ENCODE results near the gene CDYL.

The CDYL gene

DNA sequence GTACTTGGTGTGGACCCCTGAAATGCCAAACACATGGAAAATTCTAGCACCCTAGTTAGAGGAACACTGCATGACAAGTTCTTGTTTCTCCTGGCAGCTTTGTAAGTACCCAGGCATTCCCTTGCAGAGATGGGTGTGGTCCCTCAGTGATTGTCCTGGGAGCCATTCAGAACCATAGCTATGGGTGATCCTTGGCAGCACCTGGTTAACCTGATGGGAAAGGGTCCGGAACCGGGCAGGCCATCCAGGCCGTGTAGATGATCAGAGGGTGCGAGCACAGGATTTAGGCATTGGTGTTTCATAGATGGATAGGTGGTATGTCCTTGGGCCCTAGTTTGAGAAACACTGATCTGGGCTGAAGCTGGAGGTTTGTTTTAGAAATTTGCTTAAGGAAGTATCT is 131.9 kb downstream of the CDYL start:
- DNase-seq (ENCODE audit: low spot score), result no peak

- no peak for DNase-seq (ENCODE audit: low spot score)
These were observed 133.0 kb downstream of the CDYL start for GRCh38 chr6:4909063-4909706.

- DNase-seq (ENCODE audit: low spot score), result no peak
These were observed 134.0 kb downstream of the CDYL start for GRCh38 chr6:4910037-4910760.

- no peak for DNase-seq (ENCODE audit: low spot score)
These were observed 136.4 kb downstream of the CDYL start for GRCh38 chr6:4912559-4912958.

- peak; percentile 47 for DNase-seq (ENCODE audit: low spot score)
These were observed 137.7 kb downstream of the CDYL start for GRCh38 chr6:4913705-4914419.

- DNase-seq (ENCODE audit: low spot score), result no peak
These were observed 138.4 kb downstream of the CDYL start for GRCh38 chr6:4914420-4915159.

- DNase-seq (ENCODE audit: low spot score), result no peak
These were observed 140.9 kb downstream of the CDYL start for GRCh38 chr6:4916954-4917561.

- DNase-seq (ENCODE audit: low spot score), result no peak
These were observed 144.8 kb downstream of the CDYL start for GRCh38 chr6:4920914-4921410.

DNA sequence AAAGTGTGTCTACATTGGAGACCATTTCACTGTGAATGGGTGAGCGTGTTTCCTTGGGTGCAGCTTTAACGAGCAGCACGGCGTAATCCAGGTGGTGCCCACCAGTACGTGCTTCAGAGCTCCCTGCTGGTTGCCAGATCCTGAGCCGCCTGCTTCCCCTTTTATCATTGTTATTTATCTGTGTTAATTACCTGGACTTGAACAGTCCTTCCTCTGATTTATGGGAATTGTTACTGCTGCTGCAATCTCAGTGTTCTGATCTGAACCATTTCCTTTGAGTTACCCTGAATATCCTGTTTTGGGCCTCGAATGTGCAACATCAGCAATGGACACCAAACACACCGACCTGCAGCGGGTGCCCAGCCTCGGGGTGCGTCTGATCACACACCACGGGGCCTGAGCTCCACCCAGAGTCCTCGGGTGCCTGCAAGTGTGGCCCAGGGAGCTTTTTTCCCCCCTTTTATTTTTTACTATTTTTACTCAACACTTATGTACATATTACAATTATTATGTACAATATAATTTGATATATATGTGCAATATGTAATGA is 146.4 kb downstream of the CDYL start:
- no peak for DNase-seq (ENCODE audit: low spot score)

GRCh38 chr6:4923081-4923480 is 146.9 kb downstream of the CDYL start:
- no peak for DNase-seq (ENCODE audit: low spot score)

- no peak for DNase-seq (ENCODE audit: low spot score)
These were observed 148.6 kb downstream of the CDYL start for GRCh38 chr6:4924661-4925271.

DNA sequence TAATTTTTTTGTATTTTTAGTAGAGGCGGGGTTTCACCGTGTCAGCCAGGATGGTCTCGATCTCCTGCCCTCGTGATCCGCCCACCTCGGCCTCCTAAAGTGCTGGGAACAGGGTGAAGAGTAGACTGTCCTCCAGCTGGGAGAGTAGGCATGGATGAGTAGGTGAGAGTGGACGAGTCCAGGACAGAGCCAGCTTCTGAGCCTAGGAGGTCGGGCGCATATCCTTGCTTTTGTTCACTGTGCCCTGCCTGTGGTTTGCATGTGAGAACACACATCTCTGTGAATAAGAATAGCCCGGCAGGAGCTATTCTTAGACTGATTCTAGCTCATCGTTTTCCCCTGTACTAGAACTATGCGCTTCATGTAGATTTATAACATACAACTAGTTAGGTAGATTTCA is 149.4 kb downstream of the CDYL start:
- DNase-seq (ENCODE audit: low spot score), result no peak

DNA sequence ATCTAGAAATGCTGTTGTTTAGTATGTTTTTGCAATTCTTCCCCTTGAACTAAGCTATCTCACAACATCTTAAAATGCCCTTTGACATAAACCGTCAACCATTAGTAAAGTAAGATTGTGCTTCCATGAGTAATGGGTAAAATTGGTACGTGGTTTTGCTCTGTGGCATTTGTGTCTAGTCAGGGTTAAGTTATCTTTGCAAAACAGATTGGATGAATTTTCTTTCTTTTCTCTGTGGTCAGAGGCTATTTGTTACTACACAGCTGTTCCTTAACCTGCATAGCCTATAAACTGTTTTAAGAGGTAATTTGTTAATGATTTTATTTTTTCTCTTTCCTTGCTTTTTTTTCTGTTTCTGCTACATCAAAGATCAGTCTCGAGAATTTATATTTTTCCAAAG is 152.2 kb downstream of the CDYL start:
- DNase-seq (ENCODE audit: low spot score), result no peak

DNA sequence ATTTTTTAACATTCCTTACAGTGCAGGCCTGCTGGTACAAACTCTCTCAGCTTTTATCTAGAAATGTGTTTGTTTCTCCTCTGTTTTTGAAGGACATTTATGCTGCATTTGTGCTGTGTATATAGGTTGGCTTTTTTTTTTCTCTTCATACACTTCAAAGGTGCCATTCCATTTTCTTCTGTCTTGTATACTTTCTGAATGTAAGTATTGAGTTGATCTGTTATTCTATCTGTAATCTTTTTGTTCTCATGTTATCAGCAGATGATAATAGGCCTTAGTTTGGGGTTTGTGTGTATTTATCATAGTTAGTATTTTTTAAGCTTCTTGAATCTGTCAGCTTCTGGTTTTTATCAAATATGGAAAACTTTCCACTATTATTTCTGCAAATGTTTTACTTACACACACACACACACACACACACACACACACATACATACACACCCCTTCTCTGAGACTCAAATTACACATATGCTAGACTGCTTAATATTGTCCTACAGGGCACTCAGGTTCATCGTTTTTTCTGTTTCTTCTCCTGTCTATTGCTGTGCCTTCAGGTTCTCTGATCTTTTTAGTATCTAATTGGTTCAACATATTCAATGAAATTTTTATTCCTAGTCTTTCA is 153.0 kb downstream of the CDYL start:
- no peak for DNase-seq (ENCODE audit: low spot score)

GRCh38 chr6:4930025-4930691 is 154.0 kb downstream of the CDYL start:
- no peak for DNase-seq (ENCODE audit: low spot score)

GRCh38 chr6:4931530-4932227 is 155.5 kb downstream of the CDYL start:
- peak; percentile 94 for DNase-seq (ENCODE audit: low spot score)

DNA sequence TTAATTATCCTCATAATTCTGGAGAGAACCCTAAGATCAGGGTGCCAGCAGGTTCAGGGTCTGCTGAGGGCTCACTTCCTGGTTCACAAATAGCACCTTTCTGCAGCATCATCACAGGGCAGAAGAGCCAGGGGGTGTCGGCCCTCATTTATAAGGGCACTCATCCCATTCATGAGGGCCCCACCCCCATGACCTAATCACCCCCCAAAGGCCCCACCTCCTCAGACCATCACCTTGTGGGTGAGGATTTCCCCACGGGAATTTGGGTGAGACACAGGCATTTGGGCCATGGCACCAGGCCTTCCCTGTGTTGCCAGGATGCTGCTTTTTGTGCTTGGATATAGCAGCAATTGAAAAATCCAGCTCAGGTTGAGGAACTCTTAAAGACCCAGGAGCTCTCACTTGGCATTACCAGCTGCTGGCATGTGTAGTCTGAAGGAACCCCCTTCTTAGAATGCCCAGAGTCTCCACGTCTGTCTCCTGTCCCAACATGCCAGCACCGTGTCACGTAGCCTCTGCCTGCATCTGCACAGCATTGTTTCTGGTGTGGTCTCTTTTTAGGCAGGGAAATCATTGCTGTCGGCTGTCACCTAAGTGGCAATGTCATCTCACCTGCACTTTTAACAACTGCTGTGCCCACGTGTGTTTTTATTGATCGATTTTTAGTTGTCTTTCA is 156.2 kb downstream of the CDYL start:
- DNase-seq (ENCODE audit: low spot score), result peak; percentile 52

DNA sequence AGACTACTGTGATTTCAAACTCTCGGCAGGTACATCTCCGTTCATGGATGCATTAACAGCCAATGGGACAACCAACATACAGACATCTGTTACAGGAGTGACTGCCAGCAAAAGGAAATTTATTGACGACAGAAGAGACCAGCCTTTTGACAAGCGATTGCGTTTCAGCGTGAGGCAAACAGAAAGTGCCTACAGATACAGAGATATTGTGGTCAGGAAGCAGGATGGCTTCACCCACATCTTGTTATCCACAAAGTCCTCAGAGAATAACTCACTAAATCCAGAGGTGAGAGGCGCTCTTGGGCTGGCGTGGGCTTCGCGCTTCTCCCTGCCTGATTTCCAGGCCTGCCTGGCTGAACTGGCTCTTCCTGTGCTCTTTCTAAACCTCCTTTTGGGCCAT is 159.3 kb downstream of the CDYL start:
- no peak for DNase-seq (ENCODE audit: low spot score)
